Esophagus squamous epithelium (tissue), 4 donors: ENCODE results near the gene CLDN6.

ENCODE experiments used
- CTCF ChIP-seq, 6 experiments: fragments of 450-650 bp in 4 of 6; fragments of 200-600 bp in 2 of 6; sonication (generic) in 2 of 6; IDR thresholded peaks; one replicate each; pipeline ENCODE4 v1.5.1; 2016 to 2019; ENCODE audit warnings: antibody characterized with exemption in 6 of 6, mild to moderate bottlenecking in 4 of 6, moderate library complexity in 4 of 6
- POLR2A ChIP-seq, 4 donors: fragments of 450-650 bp; IDR thresholded peaks; one replicate each; pipeline ENCODE4 v1.6.1; 2017; ENCODE audit warnings: antibody characterized with exemption in 4 of 4, mild to moderate bottlenecking in 4 of 4, moderate library complexity in 3 of 4

GRCh38 chr16:2967211-2967631 is 50.8 kb downstream of the CLDN6 start:
- TF ChIP-seq CTCF (IDR thresholded peaks at IDR 0.05) (no peak), POLR2A (IDR thresholded peaks at IDR 0.05) (no peak)
